ENCODE data around the gene CCDC12. TPM values are rescaled to one million over a fixed set of nuclear protein-coding genes. Genes with fewer than 3 reads are reported as not detected.

CCDC12 gene
- total and polyA plus RNA-seq, 12 donors: 28.8 to 137 (median 34.2) TPM

GRCh38 chr3:46972396-46972795 lies 4.1 kb downstream of the CCDC12 start:
- WGBS, 2 donors: 81 to 85% methylated on average over 2 of the region's 2 CpGs
- Histone ChIP-seq H3K4me1 (peaks cover 5 to 87% (median 73%) of the 10 kb centered on the region in 9 donors), H3K36me3 (peaks cover 0 to 17% (median 0%) of the 10 kb centered on the region in 9 donors), H3K27ac (no peak overlapping the region), H3K27me3 (no peaks in the 10 kb centered on the region), H3K4me3 (no peak overlapping the region), H3K9me3 (no peaks in the 10 kb centered on the region)
- intact Hi-C loops (cut with DNase I): no loop called here
- no peak for ATAC-seq
- TF ChIP-seq CTCF (IDR thresholded peaks at IDR 0.05): no peak
- DNase-seq: no peak

GRCh38 chr3:46971742-46972141 lies 4.8 kb downstream of the CCDC12 start:
- H3K9me3 ChIP-seq: no peaks in the 10 kb centered on the region
- DNase-seq (no peak), ATAC-seq (no peak)
- 75 to 83% methylated on average over 1 of the region's 1 CpG for WGBS, 2 donors
- peaks cover 5 to 88% (median 73%) of the 10 kb centered on the region in 9 donors for H3K4me1 ChIP-seq
- H3K27me3 ChIP-seq: no peaks in the 10 kb centered on the region
- H3K36me3 ChIP-seq: peaks cover 0 to 17% (median 0%) of the 10 kb centered on the region in 9 donors
- intact Hi-C loops (cut with DNase I): loop anchor here in 1 of 10 donors (2.0 kb wide), 1 partner anchor 43 kb away; no protein-coding TSS in a partner anchor
- TF ChIP-seq CTCF (IDR thresholded peaks at IDR 0.05): no peak
- H3K27ac ChIP-seq: peak overlapping the region in 7 of 10 donors; percentile 62 to 77 (median 69)
- no peak overlapping the region for H3K4me3 ChIP-seq

DNA sequence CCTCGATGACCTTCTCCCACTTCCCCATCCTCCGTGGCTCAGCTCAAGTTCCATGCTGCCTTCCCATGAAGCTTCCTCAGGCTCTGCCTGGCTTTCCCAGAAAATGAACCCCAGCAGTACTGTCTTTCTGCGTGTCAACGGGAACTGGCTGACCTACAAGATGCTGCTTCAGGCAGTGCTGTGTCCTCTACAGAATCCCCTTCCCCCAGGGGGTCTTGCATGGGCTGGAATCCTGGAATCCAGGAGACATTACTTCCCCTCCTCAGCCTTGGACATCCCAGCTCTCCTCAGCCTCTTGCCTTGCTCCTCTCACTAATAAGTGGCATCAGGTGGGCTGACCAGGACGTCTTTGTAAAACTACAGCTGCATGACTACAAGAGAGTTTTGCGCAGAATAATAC lies 5.4 kb downstream of the CCDC12 start:
- peaks cover 0 to 21% (median 0%) of the 10 kb centered on the region in 9 donors for H3K36me3 ChIP-seq
- intact Hi-C loops (cut with DNase I): loop anchor here in 1 of 10 donors (2.0 kb wide), 1 partner anchor 42 kb away; no protein-coding TSS in a partner anchor
- H3K4me3 ChIP-seq: no peak overlapping the region
- H3K4me1 ChIP-seq: peaks cover 5 to 94% (median 79%) of the 10 kb centered on the region in 9 donors
- no peak for ATAC-seq
- 40 to 41% methylated on average over 6 of the region's 6 CpGs for WGBS, 2 donors
- no peaks in the 10 kb centered on the region for H3K9me3 ChIP-seq
- no peak for TF ChIP-seq CTCF (IDR thresholded peaks at IDR 0.05)
- H3K27ac ChIP-seq: peak overlapping the region in 9 of 10 donors; percentile 0 to 77 (median 69)
- DNase-seq: no peak
- no peaks in the 10 kb centered on the region for H3K27me3 ChIP-seq

DNA sequence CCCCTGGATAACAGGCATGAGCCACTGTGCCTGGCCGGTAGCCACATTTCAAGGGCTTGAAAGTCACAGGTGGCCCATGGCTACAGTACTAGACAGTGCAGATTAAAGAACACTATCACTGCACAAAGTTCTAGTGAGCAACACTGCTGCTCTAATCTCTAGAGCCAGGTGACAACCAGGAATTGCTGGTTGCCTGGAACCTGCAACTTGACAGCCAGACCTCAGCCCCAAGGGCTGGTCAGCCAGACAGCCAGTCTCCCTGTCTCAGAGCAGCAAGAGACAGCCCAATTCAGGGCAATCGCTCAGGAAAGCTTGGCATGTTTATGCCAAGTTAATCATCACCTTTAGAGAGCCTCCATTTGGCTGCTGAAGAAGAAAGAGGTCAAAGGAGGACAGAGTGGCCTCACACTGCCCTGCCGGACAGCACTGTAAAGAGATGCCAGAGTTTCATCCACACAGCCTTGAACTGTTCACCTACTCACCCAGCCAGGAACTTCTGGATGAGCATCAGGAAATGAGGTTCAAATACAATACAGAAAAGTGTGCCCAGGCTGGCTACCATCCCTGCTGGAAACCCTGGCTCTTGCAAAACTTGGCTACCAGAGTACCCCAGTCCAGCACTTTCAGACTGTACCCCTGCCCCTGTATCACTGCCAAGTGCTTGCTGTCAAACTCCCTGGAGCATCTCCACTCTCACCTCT lies 6.0 kb downstream of the CCDC12 start:
- no peak for TF ChIP-seq CTCF (IDR thresholded peaks at IDR 0.05)
- 16 to 22% methylated on average over 3 of the region's 3 CpGs for WGBS, 2 donors
- H3K4me3 ChIP-seq: no peak overlapping the region
- H3K4me1 ChIP-seq: peaks cover 5 to 96% (median 77%) of the 10 kb centered on the region in 9 donors
- peak overlapping the region in 9 of 10 donors; percentile 0 to 77 (median 69) for H3K27ac ChIP-seq
- no peaks in the 10 kb centered on the region for H3K27me3 ChIP-seq
- intact Hi-C loops (cut with DNase I): loop anchor here in 1 of 10 donors (2.0 kb wide), 1 partner anchor 42 kb away; no protein-coding TSS in a partner anchor
- peaks cover 0 to 25% (median 0%) of the 10 kb centered on the region in 9 donors for H3K36me3 ChIP-seq
- no peaks in the 10 kb centered on the region for H3K9me3 ChIP-seq
- ATAC-seq (peak; percentile 63 to 88 (median 85)), DNase-seq (peak in 1 of 2 donors; percentile 56)
